Left lung (tissue), 10 donors: ENCODE data around the gene EBF3. TPM values are rescaled to one million over a fixed set of nuclear protein-coding genes. Genes with fewer than 3 reads are reported as not detected.

Source experiments
- ATAC-seq: fragments of 200-7000 bp; cut with Tn5 transposase; one replicate; pipeline ENCODE4 v1.9.1; 2020; ENCODE audit warnings: moderate library complexity
- DNase-seq, 4 donors: peaks; one replicate each; pipeline ENCODE4 v3.0.0-alpha.2; 2013 to 2020
- H3K27ac ChIP-seq, 2 donors: fragments of 200-600 bp; sonication (generic) in 1 of 2; one replicate each; pipeline versions ENCODE4 v1.5.0 to v1.8.0; 2020 to 2021
- H3K27me3 ChIP-seq, 2 donors: fragments of 200-600 bp; sonication (generic) in 1 of 2; one replicate each; pipeline versions ENCODE4 v1.5.0 to v1.8.0; 2020 to 2021
- H3K36me3 ChIP-seq, 2 donors: fragments of 200-600 bp; sonication (generic) in 1 of 2; one replicate each; pipeline versions ENCODE4 v1.5.0 to v1.8.0; 2020 to 2021
- H3K4me1 ChIP-seq, 2 donors: fragments of 200-600 bp; one replicate each; pipeline ENCODE4 v1.8.0; 2021
- H3K4me3 ChIP-seq, 2 donors: fragments of 200-600 bp; sonication (generic) in 1 of 2; one replicate each; pipeline versions ENCODE4 v1.5.0 to v1.8.0; 2020 to 2021; ENCODE audit warnings: mild to moderate bottlenecking in 1 of 2
- H3K9me3 ChIP-seq, 2 donors: fragments of 200-600 bp; sonication (generic) in 1 of 2; one replicate each; pipeline versions ENCODE4 v1.5.0 to v1.8.0; 2020 to 2021
- CTCF ChIP-seq, 2 donors: fragments of 200-600 bp; sonication (generic) in 1 of 2; IDR thresholded peaks; one replicate each; pipeline versions ENCODE4 v1.5.0 to v1.8.0; 2021; ENCODE audit warnings: antibody characterized with exemption in 2 of 2
- intact Hi-C, 2 donors: fragments of 100-400 bp; cut with DNase I; formaldehyde crosslinking; loops; one replicate each; pipeline versions ENCODE4 v1.11.2 to v1.14.2; 2022
- polyA plus RNA-seq, 6 donors: library from polyadenylated mRNA; unstranded; fragments of 120-200 nt; gene quantifications; one replicate each; pipeline ENCODE4 v1.2.1, GENCODE V29; 2013; ENCODE audit not compliant: insufficient read length in 6 of 6
- total RNA-seq, 2 donors: library from RNA; stranded (reverse); fragmentation: NEBNext Ultra II Directional; extraction: Animal tissue kit (Norgen Biotek cat#: 25700); gene quantifications; one replicate each; pipeline ENCODE4 v1.2.1, GENCODE V29; 2021
- donor health status: DM: no; HTN: yes; CAD: no.
- donor health status: DM: no; HTN: no; CAD: no.

Gene EBF3
- total and polyA plus RNA-seq, 8 donors = 0.10 to 2.0 (median 1.4) TPM; not detected in 1

- TF ChIP-seq CTCF (IDR thresholded peaks at IDR 0.05) = no peak
- Histone ChIP-seq H3K27me3 (peaks cover 0 to 59% of the 10 kb centered on the region in 2 donors), H3K9me3 (no peaks in the 10 kb centered on the region), H3K27ac (no peak overlapping the region), H3K4me1 (no peaks in the 10 kb centered on the region), H3K36me3 (no peaks in the 10 kb centered on the region), H3K4me3 (no peak overlapping the region)
- intact Hi-C loops = no loop called here
- DNase-seq (no peak), ATAC-seq (no peak)
Observed at GRCh38 chr10:129945526-129945925, 18.5 kb downstream of the EBF3 start.

- TF ChIP-seq CTCF (IDR thresholded peaks at IDR 0.05) = no peak
- H3K4me1 ChIP-seq = no peaks in the 10 kb centered on the region
- ATAC-seq (no peak), DNase-seq (peak in 1 of 4 donors; percentile 1)
- intact Hi-C loops = no loop called here
- H3K36me3 ChIP-seq = no peaks in the 10 kb centered on the region
- H3K27ac ChIP-seq = no peak overlapping the region
- H3K4me3 ChIP-seq = no peak overlapping the region
- peaks cover 0 to 58% of the 10 kb centered on the region in 2 donors for H3K27me3 ChIP-seq
- H3K9me3 ChIP-seq = no peaks in the 10 kb centered on the region
Observed at GRCh38 chr10:129945064-129945463, 19.0 kb downstream of the EBF3 start.

- H3K27me3 ChIP-seq = peaks cover 0 to 55% of the 10 kb centered on the region in 2 donors
- no peak overlapping the region for H3K27ac ChIP-seq
- DNase-seq (peak in 1 of 4 donors; percentile 11), ATAC-seq (no peak)
- no peaks in the 10 kb centered on the region for H3K9me3 ChIP-seq
- H3K4me3 ChIP-seq = no peak overlapping the region
- no peaks in the 10 kb centered on the region for H3K36me3 ChIP-seq
- H3K4me1 ChIP-seq = no peaks in the 10 kb centered on the region
- TF ChIP-seq CTCF (IDR thresholded peaks at IDR 0.05) = no peak
- intact Hi-C loops = no loop called here
Observed at GRCh38 chr10:129944456-129944855, 19.6 kb downstream of the EBF3 start.

- DNase-seq = peak in 1 of 4 donors; percentile 21
- H3K27ac ChIP-seq = no peak overlapping the region
Observed at GRCh38 chr10:129942936-129943715, 20.9 kb downstream of the EBF3 start.

More at GRCh38 chr10:129942936-129943715, 20.9 kb downstream of the EBF3 start:
- ATAC-seq = no peak
- no peaks in the 10 kb centered on the region for H3K36me3 ChIP-seq
- H3K4me3 ChIP-seq = no peak overlapping the region
- H3K27me3 ChIP-seq = peaks cover 0 to 41% of the 10 kb centered on the region in 2 donors
- intact Hi-C loops = no loop called here
- no peak for TF ChIP-seq CTCF (IDR thresholded peaks at IDR 0.05)
- no peaks in the 10 kb centered on the region for H3K9me3 ChIP-seq
- no peaks in the 10 kb centered on the region for H3K4me1 ChIP-seq
